Activated CD8-positive, alpha-beta memory T cell treated with anti-CD3 and anti-CD28 coated beads for 36 hours (primary cell): ENCODE results near the gene CIROP. TPM values are rescaled to one million over a fixed set of nuclear protein-coding genes. Genes with fewer than 3 reads are reported as not detected.

ENCODE experiments used
- CTCF ChIA-PET: fragments of 350-600 bp; sonication (Branson Sonifier 250); formaldehyde crosslinking; loops from one replicate; lab custom pipeline; 2021; ENCODE audit warnings: antibody characterized with exemption; lab: Charles Lee
- POLR2A ChIA-PET: fragments of 350-600 bp; sonication (Branson Sonifier 250); formaldehyde crosslinking; loops from one replicate; lab custom pipeline; 2021; ENCODE audit warnings: antibody characterized with exemption; lab: Charles Lee
- total RNA-seq, 2 experiments: library from RNA; stranded (reverse); gene quantifications; one replicate each; pipeline ENCODE4 v1.2.3, GENCODE V29; 2021

CIROP gene
- total RNA-seq, 2 experiments from 2014 or later: not detected

GRCh38 chr14:23101986-23102625 is 2.7 kb downstream of the CIROP start:
- ChIA-PET CTCF (interaction anchor here (1.0 to 2.4 kb wide), 3 partner anchors 18 to 34 kb away, joined by 3 to 8 read pairs (median 6); no protein-coding TSS in a partner anchor), POLR2A (no interaction called here)

GRCh38 chr14:23101213-23101970 is 3.4 kb downstream of the CIROP start:
- CTCF ChIA-PET: interaction anchor here (1.0 to 2.4 kb wide), 4 partner anchors 19 to 43 kb away, joined by 3 to 8 read pairs (median 4); no protein-coding TSS in a partner anchor
- POLR2A ChIA-PET: no interaction called here

GRCh38 chr14:23099212-23099861 is 5.5 kb downstream of the CIROP start:
- ChIA-PET CTCF (interaction anchor here (0.7 to 1.2 kb wide), 2 partner anchors 13 to 280 kb away, joined by 3 to 7 read pairs; no protein-coding TSS in a partner anchor), POLR2A (no interaction called here)

GRCh38 chr14:23097786-23098185 is 7.0 kb downstream of the CIROP start:
- CTCF ChIA-PET: interaction anchor here (1.0 to 1.5 kb wide), 2 partner anchors 23 to 29 kb away, joined by 3 to 5 read pairs; no protein-coding TSS in a partner anchor
- POLR2A ChIA-PET: no interaction called here

- CTCF ChIA-PET: interaction anchor here (0.8 to 3.4 kb wide), 12 partner anchors 10 to 285 kb away, joined by 3 to 18 read pairs (median 6); partner anchors contain the start of gene CDH24
- POLR2A ChIA-PET: interaction anchor here (0.6 to 1.8 kb wide), 11 partner anchors 10 to 226 kb away, joined by 3 to 11 read pairs (median 5); partner anchors contain the start of genes HAUS4 and PABPN1
Measured at GRCh38 chr14:23095196-23096108, 9.3 kb downstream of the CIROP start, which contains the start of gene C14orf119. Gene C14orf119, plus strand, starts transcription at chr14:23095505. Its CDS starts 2,154 bp downstream, at chr14:23097659.

- ChIA-PET POLR2A (interaction anchor here (1.1 to 1.8 kb wide), 9 partner anchors 9 to 227 kb away, joined by 3 to 11 read pairs (median 5); partner anchors contain the start of genes HAUS4 and PABPN1), CTCF (interaction anchor here (0.8 to 3.4 kb wide), 14 partner anchors 9 to 286 kb away, joined by 3 to 18 read pairs (median 5); partner anchors contain the start of gene CDH24)
Measured at GRCh38 chr14:23094666-23095195, 10.1 kb downstream of the CIROP start, which contains the start of gene ACIN1. Gene ACIN1, minus strand, starts transcription at chr14:23095136. Its CDS starts 24 bp downstream, at chr14:23095112.

GRCh38 chr14:23093991-23094665 is 10.7 kb downstream of the CIROP start:
- ChIA-PET CTCF (interaction anchor here (0.8 to 3.4 kb wide), 12 partner anchors 9 to 207 kb away, joined by 3 to 18 read pairs (median 5); partner anchors contain the start of gene CDH24), POLR2A (interaction anchor here (0.6 to 1.8 kb wide), 9 partner anchors 9 to 227 kb away, joined by 3 to 11 read pairs (median 5); partner anchors contain the start of genes HAUS4 and PABPN1)

GRCh38 chr14:23093526-23093925 is 11.3 kb downstream of the CIROP start:
- ChIA-PET POLR2A (interaction anchor here (0.6 kb wide), 1 partner anchor 31 kb away, joined by 3 read pairs; no protein-coding TSS in a partner anchor), CTCF (interaction anchor here (3.4 kb wide), 1 partner anchor 17 kb away, joined by 18 read pairs; no protein-coding TSS in a partner anchor)

GRCh38 chr14:23093104-23093503 is 11.7 kb downstream of the CIROP start:
- POLR2A ChIA-PET: interaction anchor here (0.8 kb wide), 1 partner anchor 208 kb away, joined by 3 read pairs; no protein-coding TSS in a partner anchor
- CTCF ChIA-PET: interaction anchor here (1.5 to 2.6 kb wide), 2 partner anchors 10 to 25 kb away, joined by 5 to 12 read pairs; no protein-coding TSS in a partner anchor

- ChIA-PET POLR2A (interaction anchor here (0.6 to 1.2 kb wide), 4 partner anchors 17 to 140 kb away, joined by 3 to 11 read pairs (median 5); no protein-coding TSS in a partner anchor), CTCF (interaction anchor here (0.7 to 3.7 kb wide), 7 partner anchors 9 to 254 kb away, joined by 3 to 22 read pairs (median 5); no protein-coding TSS in a partner anchor)
Measured at GRCh38 chr14:23091294-23092225, 13.2 kb downstream of the CIROP start.

- CTCF ChIA-PET: interaction anchor here (0.5 to 3.7 kb wide), 5 partner anchors 13 to 1276 kb away, joined by 4 to 22 read pairs (median 6); no protein-coding TSS in a partner anchor
- POLR2A ChIA-PET: no interaction called here
Measured at GRCh38 chr14:23090254-23090636, 14.5 kb downstream of the CIROP start.

- POLR2A ChIA-PET: no interaction called here
- CTCF ChIA-PET: interaction anchor here (0.5 to 3.7 kb wide), 5 partner anchors 13 to 1276 kb away, joined by 4 to 22 read pairs (median 6); no protein-coding TSS in a partner anchor
Measured at GRCh38 chr14:23089498-23090253, 15.1 kb downstream of the CIROP start.

GRCh38 chr14:23086565-23086964 is 18.2 kb downstream of the CIROP start:
- CTCF ChIA-PET: interaction anchor here (0.9 to 2.5 kb wide), 2 partner anchors 9 to 13 kb away, joined by 3 to 8 read pairs; no protein-coding TSS in a partner anchor
- POLR2A ChIA-PET: no interaction called here

- ChIA-PET CTCF (interaction anchor here (1.0 to 2.5 kb wide), 3 partner anchors 8 to 17 kb away, joined by 3 to 8 read pairs (median 4); partner anchors contain the start of gene ACIN1), POLR2A (interaction anchor here (1.1 to 2.2 kb wide), 2 partner anchors 9 to 10 kb away, joined by 4 to 11 read pairs; partner anchors contain the start of genes ACIN1 and C14orf119)
Measured at GRCh38 chr14:23085458-23085857, 19.3 kb downstream of the CIROP start.
